Measurements from ENCODE around the gene SMPD1. TPM values are rescaled to one million over a fixed set of nuclear protein-coding genes. Genes with fewer than 3 reads are reported as not detected.

Gene SMPD1
- total RNA-seq, 4 donors from 2014 or later = 26.6 to 37.8 (median 33.5) TPM

- TF ChIP-seq EP300 (IDR thresholded peaks at IDR 0.05) (no peak), CTCF (IDR thresholded peaks at IDR 0.05) (no peak), POLR2AphosphoS5 (IDR thresholded peaks at IDR 0.05) (no peak), POLR2A (IDR thresholded peaks at IDR 0.05) (no peak)
- Histone ChIP-seq H3K27ac (peak overlapping the region in 1 of 4 donors; percentile 5), H3K27me3 (no peaks in the 10 kb centered on the region), H3K36me3 (peaks cover 0 to 71% of the 10 kb centered on the region in 2 donors), H3K9me3 (no peaks in the 10 kb centered on the region), H3K4me1 (peaks cover 0 to 31% (median 8%) of the 10 kb centered on the region in 3 donors), H3K4me3 (no peak overlapping the region)
- 59% methylated on average over 2 of the region's 13 CpGs; no CpG with 5 or more reads in 1 of the 2 donors for WGBS, 2 donors (ENCODE audit: low coverage in 1 of 2)
- peak; percentile 23 for ATAC-seq
Measured at GRCh38 chr11:6405052-6405667, 14.9 kb downstream of the SMPD1 start.

- no peak overlapping the region for H3K4me3 ChIP-seq
- ATAC-seq = no peak
- TF ChIP-seq EP300 (IDR thresholded peaks at IDR 0.05) = no peak
- TF ChIP-seq POLR2A (IDR thresholded peaks at IDR 0.05) = no peak
- H3K27ac ChIP-seq = no peak overlapping the region
- H3K27me3 ChIP-seq = no peaks in the 10 kb centered on the region
- H3K36me3 ChIP-seq = peaks cover 0 to 71% of the 10 kb centered on the region in 2 donors
- H3K4me1 ChIP-seq = peaks cover 0 to 31% (median 8%) of the 10 kb centered on the region in 3 donors
- H3K9me3 ChIP-seq = no peaks in the 10 kb centered on the region
- 87 to 92% methylated on average over 6 of the region's 6 CpGs for WGBS, 2 donors (ENCODE audit: low coverage in 1 of 2)
Measured at GRCh38 chr11:6405846-6406245, 15.6 kb downstream of the SMPD1 start.

- 27 to 36% methylated on average over 2 of the region's 2 CpGs for WGBS, 2 donors (ENCODE audit: low coverage in 1 of 2)
- no peak for TF ChIP-seq POLR2AphosphoS5 (IDR thresholded peaks at IDR 0.05)
Measured at GRCh38 chr11:6406370-6406769, 16.1 kb downstream of the SMPD1 start.

GRCh38 chr11:6410695-6411430 is 20.6 kb downstream of the SMPD1 start:
- Histone ChIP-seq H3K36me3 (peaks cover 0 to 46% of the 10 kb centered on the region in 2 donors), H3K27me3 (no peaks in the 10 kb centered on the region), H3K9me3 (no peaks in the 10 kb centered on the region), H3K27ac (no peak overlapping the region), H3K4me1 (peaks cover 0 to 49% (median 5%) of the 10 kb centered on the region in 3 donors), H3K4me3 (no peak overlapping the region)
- 100% methylated on average over 2 to 7 of the region's 23 CpGs for WGBS, 2 donors (ENCODE audit: low coverage in 1 of 2)
- no peak for TF ChIP-seq POLR2A (IDR thresholded peaks at IDR 0.05)
- TF ChIP-seq POLR2AphosphoS5 (IDR thresholded peaks at IDR 0.05) = no peak
- no peak for TF ChIP-seq CTCF (IDR thresholded peaks at IDR 0.05)
- TF ChIP-seq EP300 (IDR thresholded peaks at IDR 0.05) = no peak
- ATAC-seq = no peak

More at GRCh38 chr11:6406370-6406769, 16.1 kb downstream of the SMPD1 start:
- no peak for ATAC-seq
- H3K36me3 ChIP-seq = peaks cover 0 to 71% of the 10 kb centered on the region in 2 donors
- H3K27ac ChIP-seq = no peak overlapping the region
- H3K9me3 ChIP-seq = no peaks in the 10 kb centered on the region
- H3K27me3 ChIP-seq = no peaks in the 10 kb centered on the region
- no peak overlapping the region for H3K4me3 ChIP-seq
- peaks cover 0 to 31% (median 8%) of the 10 kb centered on the region in 3 donors for H3K4me1 ChIP-seq

GRCh38 chr11:6411594-6412031 is 21.3 kb downstream of the SMPD1 start:
- TF ChIP-seq POLR2AphosphoS5 (IDR thresholded peaks at IDR 0.05) (no peak), EP300 (IDR thresholded peaks at IDR 0.05) (no peak), CTCF (IDR thresholded peaks at IDR 0.05) (no peak), POLR2A (IDR thresholded peaks at IDR 0.05) (no peak)
- Histone ChIP-seq H3K4me1 (peaks cover 0 to 49% (median 5%) of the 10 kb centered on the region in 3 donors), H3K27ac (no peak overlapping the region), H3K27me3 (no peaks in the 10 kb centered on the region), H3K36me3 (peaks cover 0 to 45% of the 10 kb centered on the region in 2 donors), H3K9me3 (no peaks in the 10 kb centered on the region), H3K4me3 (no peak overlapping the region)
- no peak for ATAC-seq
- 81% methylated on average over 8 of the region's 10 CpGs; no CpG with 5 or more reads in 1 of the 2 donors for WGBS, 2 donors (ENCODE audit: low coverage in 1 of 2)

All from gastroesophageal sphincter (tissue), 4 donors.